Sigmoid colon (tissue), 3 donors: ENCODE results near the gene DUSP22.

Experiments
- POLR2A ChIP-seq, 2 donors: fragments of 450-650 bp; IDR thresholded peaks; one replicate each; pipeline ENCODE4 v1.6.1; 2016; ENCODE audit warnings: antibody characterized with exemption in 2 of 2, mild to moderate bottlenecking in 2 of 2, moderate library complexity in 2 of 2
- TF ChIP-seq, protein P1 (sequence below), 4 experiments: fragments of 450-650 bp in 3 of 4; fragments of 200-600 bp in 1 of 4; IDR thresholded peaks; one replicate each; pipeline ENCODE4 v1.5.1; 2016 to 2019; ENCODE audit warnings: antibody characterized with exemption in 4 of 4, mild to moderate bottlenecking in 3 of 4, moderate library complexity in 2 of 4

DNA sequence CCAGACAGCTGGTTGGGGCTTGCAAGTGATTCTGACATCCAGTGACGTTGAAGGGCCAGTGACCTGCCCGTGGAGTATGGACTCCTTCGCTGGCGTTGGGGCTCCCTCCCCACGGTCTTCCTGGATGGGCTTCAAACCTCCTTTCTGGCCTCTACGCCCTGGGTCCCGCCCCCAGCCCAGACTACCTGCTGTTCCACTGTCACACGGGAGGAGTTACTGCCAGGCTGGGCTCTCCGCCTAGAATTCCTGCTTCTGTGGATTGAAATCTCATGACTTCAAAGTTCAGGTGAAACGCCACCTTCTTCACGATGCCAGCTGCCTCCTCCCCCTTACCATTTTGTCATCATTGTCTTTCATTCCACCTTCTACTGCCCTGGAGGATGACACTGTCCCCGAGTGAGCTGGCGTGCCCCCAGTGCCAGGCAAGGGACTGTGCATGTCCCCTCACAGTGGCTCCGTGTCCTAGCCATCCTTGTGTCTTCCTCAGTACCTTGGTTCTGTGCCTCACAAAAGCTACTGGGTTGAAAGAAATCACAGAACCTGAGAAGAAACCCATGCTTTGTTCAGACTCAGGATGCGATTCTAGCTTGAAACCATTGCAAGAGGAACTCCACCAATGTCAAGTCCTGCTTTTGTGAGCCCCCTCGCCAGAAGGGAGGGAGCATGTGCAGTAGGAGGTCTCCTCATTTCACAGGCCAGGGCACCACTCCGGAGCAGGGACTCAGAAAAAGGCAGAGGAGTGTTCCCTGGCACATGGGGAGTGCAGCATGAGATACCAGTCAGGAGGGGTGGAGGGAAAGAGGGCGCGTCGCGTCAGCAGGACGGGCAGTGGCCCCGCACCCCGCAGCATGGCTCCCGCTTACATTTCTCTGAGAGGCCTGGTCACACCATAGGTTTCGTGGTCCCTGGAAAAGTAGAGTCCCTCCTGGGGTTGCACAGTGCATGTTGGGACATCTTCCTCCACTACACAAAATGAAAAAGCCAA, 88.2 kb downstream of the DUSP22 start:
- no peak for TF ChIP-seq POLR2A (IDR thresholded peaks at IDR 0.05)
- TF ChIP-seq, protein P1, sequence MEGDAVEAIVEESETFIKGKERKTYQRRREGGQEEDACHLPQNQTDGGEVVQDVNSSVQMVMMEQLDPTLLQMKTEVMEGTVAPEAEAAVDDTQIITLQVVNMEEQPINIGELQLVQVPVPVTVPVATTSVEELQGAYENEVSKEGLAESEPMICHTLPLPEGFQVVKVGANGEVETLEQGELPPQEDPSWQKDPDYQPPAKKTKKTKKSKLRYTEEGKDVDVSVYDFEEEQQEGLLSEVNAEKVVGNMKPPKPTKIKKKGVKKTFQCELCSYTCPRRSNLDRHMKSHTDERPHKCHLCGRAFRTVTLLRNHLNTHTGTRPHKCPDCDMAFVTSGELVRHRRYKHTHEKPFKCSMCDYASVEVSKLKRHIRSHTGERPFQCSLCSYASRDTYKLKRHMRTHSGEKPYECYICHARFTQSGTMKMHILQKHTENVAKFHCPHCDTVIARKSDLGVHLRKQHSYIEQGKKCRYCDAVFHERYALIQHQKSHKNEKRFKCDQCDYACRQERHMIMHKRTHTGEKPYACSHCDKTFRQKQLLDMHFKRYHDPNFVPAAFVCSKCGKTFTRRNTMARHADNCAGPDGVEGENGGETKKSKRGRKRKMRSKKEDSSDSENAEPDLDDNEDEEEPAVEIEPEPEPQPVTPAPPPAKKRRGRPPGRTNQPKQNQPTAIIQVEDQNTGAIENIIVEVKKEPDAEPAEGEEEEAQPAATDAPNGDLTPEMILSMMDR (IDR thresholded peaks at IDR 0.05), result no peak
